Parathyroid adenoma (tissue), 2 donors: ENCODE measurements around the gene HMCN1.

Experiments used
- H2AFZ ChIP-seq: fragments of 300-600 bp; sonication (generic); one replicate; pipeline ENCODE4 v1.7.0; 2017; ENCODE audit warnings: antibody characterized with exemption, mild to moderate bottlenecking
- H3K27ac ChIP-seq: fragments of 300-600 bp; sonication (generic); one replicate; pipeline ENCODE4 v1.7.0; 2017
- H3K27me3 ChIP-seq: fragments of 300-600 bp; sonication (generic); one replicate; pipeline ENCODE4 v1.7.0; 2017; ENCODE audit warnings: low read length; ENCODE audit not compliant: control insufficient read depth, insufficient read depth
- H3K36me3 ChIP-seq: fragments of 300-600 bp; sonication (generic); one replicate; pipeline ENCODE4 v1.7.0; 2017; ENCODE audit warnings: low read length; ENCODE audit not compliant: control insufficient read depth, insufficient read depth
- H3K4me1 ChIP-seq: fragments of 300-600 bp; sonication (generic); one replicate; pipeline ENCODE4 v1.7.0; 2017; ENCODE audit warnings: control low read depth
- H3K4me2 ChIP-seq: fragments of 300-600 bp; sonication (generic); one replicate; pipeline ENCODE4 v1.7.0; 2017; ENCODE audit warnings: low read length
- H3K4me3 ChIP-seq: fragments of 300-600 bp; sonication (generic); one replicate; pipeline ENCODE4 v1.7.0; 2017; ENCODE audit warnings: low read depth, low read length
- H3K79me2 ChIP-seq: fragments of 300-600 bp; sonication (generic); one replicate; pipeline ENCODE4 v1.7.0; 2017; ENCODE audit warnings: control low read depth
- H3K9ac ChIP-seq: fragments of 300-600 bp; sonication (generic); one replicate; pipeline ENCODE4 v1.7.0; 2017; ENCODE audit warnings: mild to moderate bottlenecking
- H3K9me3 ChIP-seq: fragments of 300-600 bp; sonication (generic); one replicate; pipeline ENCODE4 v1.7.0; 2017; ENCODE audit warnings: low read length; ENCODE audit not compliant: control insufficient read depth
- CTCF ChIP-seq: fragments of 300-600 bp; sonication (generic); IDR thresholded peaks from one replicate; pipeline ENCODE4 v1.7.0; 2017; ENCODE audit warnings: antibody characterized with exemption, mild to moderate bottlenecking
- donor health status: primary hyperparathyroidism.

The HMCN1 gene

GRCh38 chr1:185911978-185912377, 177.8 kb downstream of the HMCN1 start:
- Histone ChIP-seq H3K4me1 (no peaks in the 10 kb centered on the region), H3K4me3 (no peak overlapping the region), H3K4me2 (no peak overlapping the region), H2AFZ (no peak overlapping the region), H3K36me3 (no peaks in the 10 kb centered on the region), H3K9me3 (no peaks in the 10 kb centered on the region), H3K79me2 (no peaks in the 10 kb centered on the region), H3K9ac (no peak overlapping the region), H3K27me3 (no peaks in the 10 kb centered on the region), H3K27ac (no peak overlapping the region)
- TF ChIP-seq CTCF: no peak

- Histone ChIP-seq H3K9ac (no peak overlapping the region), H3K9me3 (no peaks in the 10 kb centered on the region), H3K79me2 (no peaks in the 10 kb centered on the region), H3K27me3 (no peaks in the 10 kb centered on the region), H3K4me1 (no peaks in the 10 kb centered on the region), H3K4me2 (no peak overlapping the region), H3K27ac (no peak overlapping the region), H2AFZ (no peak overlapping the region), H3K36me3 (no peaks in the 10 kb centered on the region), H3K4me3 (no peak overlapping the region)
- no peak for TF ChIP-seq CTCF
Observed at GRCh38 chr1:185912504-185912903, 178.3 kb downstream of the HMCN1 start.

GRCh38 chr1:185914089-185914488, 179.9 kb downstream of the HMCN1 start:
- Histone ChIP-seq H3K27me3 (no peaks in the 10 kb centered on the region), H3K79me2 (no peaks in the 10 kb centered on the region)
- TF ChIP-seq CTCF: no peak

GRCh38 chr1:185916861-185917260, 182.7 kb downstream of the HMCN1 start:
- Histone ChIP-seq H3K79me2 (no peaks in the 10 kb centered on the region), H3K4me3 (no peak overlapping the region), H3K4me1 (no peaks in the 10 kb centered on the region), H3K36me3 (no peaks in the 10 kb centered on the region), H3K27ac (no peak overlapping the region), H3K4me2 (no peak overlapping the region), H2AFZ (no peak overlapping the region), H3K9me3 (no peaks in the 10 kb centered on the region), H3K27me3 (no peaks in the 10 kb centered on the region), H3K9ac (no peak overlapping the region)
- no peak for TF ChIP-seq CTCF

More at GRCh38 chr1:185914089-185914488, 179.9 kb downstream of the HMCN1 start:
- no peaks in the 10 kb centered on the region for H3K4me1 ChIP-seq
- no peak overlapping the region for H3K4me2 ChIP-seq
- H3K9ac ChIP-seq: no peak overlapping the region
- H3K9me3 ChIP-seq: no peaks in the 10 kb centered on the region
- no peak overlapping the region for H3K4me3 ChIP-seq
- no peaks in the 10 kb centered on the region for H3K36me3 ChIP-seq
- no peak overlapping the region for H2AFZ ChIP-seq
- H3K27ac ChIP-seq: no peak overlapping the region

- Histone ChIP-seq H3K79me2 (no peaks in the 10 kb centered on the region), H3K4me1 (no peaks in the 10 kb centered on the region), H3K4me3 (no peak overlapping the region), H3K9me3 (no peaks in the 10 kb centered on the region), H3K27me3 (no peaks in the 10 kb centered on the region), H3K36me3 (no peaks in the 10 kb centered on the region), H3K27ac (no peak overlapping the region), H3K4me2 (no peak overlapping the region), H3K9ac (no peak overlapping the region), H2AFZ (no peak overlapping the region)
- TF ChIP-seq CTCF: no peak
Observed at GRCh38 chr1:185917646-185918045, 183.5 kb downstream of the HMCN1 start.
